Thymus (tissue), 11 donors: ENCODE data around the gene GALNT10. TPM values are rescaled to one million over a fixed set of nuclear protein-coding genes. Genes with fewer than 3 reads are reported as not detected.

Experiments used
- DNase-seq, 9 donors: peaks; one replicate each; pipeline ENCODE4 v3.0.0-alpha.2; 2013; ENCODE audit warnings: low spot score in 9 of 9, low read depth in 6 of 9, missing footprints in 1 of 9
- H3K27ac ChIP-seq, 2 donors: one replicate each; pipeline ENCODE4 v1.5.1; 2013; ENCODE audit warnings: control low read depth in 1 of 2, low read depth in 1 of 2, low read length in 1 of 2, mild to moderate bottlenecking in 1 of 2, moderate library complexity in 1 of 2
- H3K27me3 ChIP-seq, 2 donors: one replicate each; pipeline ENCODE4 v1.5.1; 2013; ENCODE audit warnings: low read length in 1 of 2; ENCODE audit not compliant: control insufficient read depth in 2 of 2, insufficient read depth in 1 of 2
- H3K36me3 ChIP-seq, 2 donors: one replicate each; pipeline ENCODE4 v1.5.1; 2013; ENCODE audit warnings: low read length in 1 of 2, mild to moderate bottlenecking in 1 of 2, moderate library complexity in 1 of 2; ENCODE audit not compliant: control insufficient read depth in 2 of 2, insufficient read depth in 2 of 2
- H3K4me1 ChIP-seq, 2 donors: one replicate each; pipeline ENCODE4 v1.5.1; 2013; ENCODE audit warnings: low read length in 2 of 2; ENCODE audit not compliant: control insufficient read depth in 2 of 2, insufficient read depth in 2 of 2
- H3K4me3 ChIP-seq, 2 donors: one replicate each; pipeline ENCODE4 v1.5.1; 2013; ENCODE audit warnings: low read length in 2 of 2, control low read depth in 1 of 2, mild to moderate bottlenecking in 1 of 2
- H3K9me3 ChIP-seq, 2 donors: one replicate each; pipeline ENCODE4 v1.5.1; 2013; ENCODE audit warnings: low read length in 1 of 2, mild to moderate bottlenecking in 1 of 2; ENCODE audit not compliant: control insufficient read depth in 2 of 2, insufficient read depth in 1 of 2
- WGBS: extraction: QIAGEN DNeasy Blood & Tissue Kit; methylation state at CpG from one replicate; pipeline ENCODE4 v1.1.7; 2013; 5-methylcytosine and 5-hydroxymethylcytosine counted together
- polyA plus RNA-seq: library from polyadenylated mRNA; stranded (reverse); fragments of 200-250 nt; gene quantifications from one replicate; pipeline ENCODE4 v1.2.3, GENCODE V29; 2013
- total RNA-seq: library from RNA; stranded (reverse); fragments of 120-200 nt; gene quantifications from one replicate; pipeline ENCODE4 v1.2.4, GENCODE V29; 2013
- donor health status: healthy.

GALNT10 gene
- total and polyA plus RNA-seq, 2 donors = 8.7 to 9.7 TPM

DNA sequence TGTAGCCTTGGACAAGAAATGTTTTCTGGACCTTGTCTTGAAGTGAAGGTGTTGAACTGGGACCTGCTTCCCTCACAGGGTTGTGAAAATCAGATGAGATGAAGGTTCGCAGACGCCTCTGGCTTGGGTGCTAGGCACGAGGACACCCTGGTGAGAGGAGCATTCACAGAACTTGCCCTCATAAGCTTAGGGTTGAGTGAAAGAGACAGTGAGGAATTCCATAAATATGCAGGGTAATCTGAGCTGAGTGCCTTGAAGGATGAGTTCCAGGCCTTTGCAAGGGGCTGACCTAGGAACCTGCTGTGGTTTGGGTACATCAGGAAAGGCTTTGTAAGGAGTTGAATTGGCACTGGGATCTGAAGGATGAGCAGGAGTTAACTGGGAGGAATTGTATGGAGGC lies 179.6 kb downstream of the GALNT10 start:
- 95% methylated on average over 3 of the region's 3 CpGs for WGBS

DNA sequence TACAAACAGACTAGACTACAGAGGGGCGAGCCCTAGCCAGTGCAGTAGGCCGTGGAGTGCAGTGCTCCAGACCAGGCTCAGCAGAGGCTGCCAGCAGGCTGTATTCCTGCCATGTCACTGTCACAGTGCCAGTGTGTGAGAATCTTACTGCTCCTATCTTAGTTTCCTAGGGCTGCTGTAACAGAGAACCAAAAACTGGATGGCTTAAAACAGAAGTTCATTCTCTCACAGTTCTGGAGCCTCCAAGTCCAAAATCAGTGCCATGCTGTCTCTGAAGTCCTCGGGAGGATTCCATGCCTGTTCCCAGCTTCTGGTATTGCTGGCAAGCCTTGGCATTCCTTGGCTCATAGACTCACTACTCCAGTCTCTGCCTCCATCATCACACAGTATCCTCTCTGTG lies 180.3 kb downstream of the GALNT10 start:
- no peaks in the 10 kb centered on the region for H3K36me3 ChIP-seq
- WGBS = 94% methylated on average over 3 of the region's 3 CpGs
- no peaks in the 10 kb centered on the region for H3K4me1 ChIP-seq
- no peaks in the 10 kb centered on the region for H3K27me3 ChIP-seq
- H3K9me3 ChIP-seq = no peaks in the 10 kb centered on the region
- no peak overlapping the region for H3K4me3 ChIP-seq
- DNase-seq = no peak
- no peak overlapping the region for H3K27ac ChIP-seq

More for the DNA sequence above, 179.6 kb downstream of the GALNT10 start:
- Histone ChIP-seq H3K4me1 (no peaks in the 10 kb centered on the region), H3K36me3 (no peaks in the 10 kb centered on the region), H3K27me3 (no peaks in the 10 kb centered on the region), H3K27ac (no peak overlapping the region), H3K4me3 (no peak overlapping the region), H3K9me3 (no peaks in the 10 kb centered on the region)
- no peak for DNase-seq

DNA sequence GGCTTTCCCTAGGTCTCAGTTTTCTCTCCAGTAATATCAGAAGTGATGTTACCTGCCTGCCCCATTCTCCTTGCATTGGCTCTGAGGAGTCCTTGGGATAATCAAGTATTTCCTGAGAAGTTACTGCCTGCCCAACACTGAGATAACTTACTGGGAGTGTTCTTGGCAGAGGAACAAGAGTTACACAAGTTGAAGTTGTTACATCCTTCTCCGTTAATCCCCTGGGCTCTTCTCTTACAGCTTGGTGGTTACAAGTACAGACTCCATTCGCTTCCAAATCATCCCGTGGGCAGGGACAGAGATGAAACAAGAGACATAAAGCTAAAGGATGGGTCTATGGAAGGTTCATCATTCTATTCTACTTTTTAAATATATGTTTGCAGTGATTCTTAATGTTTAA lies 181.2 kb downstream of the GALNT10 start:
- no peaks in the 10 kb centered on the region for H3K4me1 ChIP-seq
- no peak overlapping the region for H3K27ac ChIP-seq
- no peaks in the 10 kb centered on the region for H3K36me3 ChIP-seq
- no peaks in the 10 kb centered on the region for H3K27me3 ChIP-seq
- no peak overlapping the region for H3K4me3 ChIP-seq
- DNase-seq = no peak
- WGBS = 93% methylated on average over 3 of the region's 3 CpGs
- no peaks in the 10 kb centered on the region for H3K9me3 ChIP-seq

DNA sequence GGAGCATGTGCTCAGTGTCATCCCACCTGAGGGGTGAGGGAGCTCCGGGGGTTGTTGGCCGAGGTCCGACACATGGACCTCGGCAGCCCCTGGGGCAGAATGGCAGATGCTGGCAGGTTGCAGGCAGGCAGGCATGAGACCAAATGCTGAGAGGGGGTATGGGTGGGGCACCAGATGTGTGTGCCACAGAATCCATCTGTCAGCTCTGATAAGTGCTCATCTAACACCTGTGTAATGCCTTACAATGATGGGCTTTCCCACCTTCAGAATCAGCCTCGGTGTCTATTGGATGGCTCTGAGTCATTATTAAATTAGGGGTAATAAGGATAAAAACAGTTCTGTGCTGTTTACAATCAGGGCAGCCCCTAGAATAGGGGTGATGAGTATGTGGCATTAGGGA lies 182.1 kb downstream of the GALNT10 start:
- WGBS = 96% methylated on average over 5 of the region's 5 CpGs
- Histone ChIP-seq H3K9me3 (no peaks in the 10 kb centered on the region), H3K27me3 (no peaks in the 10 kb centered on the region), H3K36me3 (no peaks in the 10 kb centered on the region), H3K4me1 (no peaks in the 10 kb centered on the region), H3K27ac (no peak overlapping the region), H3K4me3 (no peak overlapping the region)
- DNase-seq = no peak

DNA sequence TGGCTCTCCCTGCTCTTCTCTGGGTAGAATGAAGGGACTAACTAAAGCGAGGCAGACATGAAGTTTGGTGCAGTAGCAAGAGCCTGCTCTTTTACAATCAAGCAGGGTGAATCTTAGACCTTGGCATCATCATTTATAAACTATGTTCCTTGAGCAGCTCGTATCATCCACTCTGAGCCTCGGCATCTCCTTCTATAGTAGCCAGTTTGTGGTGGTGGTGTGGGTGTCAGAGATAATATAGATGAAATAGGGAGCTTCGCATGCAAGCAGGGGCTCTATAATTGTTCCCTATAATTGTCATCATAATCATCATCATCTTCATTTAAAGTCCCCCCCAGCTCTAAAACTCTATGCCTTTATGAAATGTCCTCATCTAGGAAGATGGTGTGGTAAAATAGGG lies 182.8 kb downstream of the GALNT10 start:
- Histone ChIP-seq H3K36me3 (no peaks in the 10 kb centered on the region), H3K9me3 (no peaks in the 10 kb centered on the region), H3K27me3 (no peaks in the 10 kb centered on the region), H3K4me1 (no peaks in the 10 kb centered on the region), H3K27ac (no peak overlapping the region), H3K4me3 (no peak overlapping the region)
- no peak for DNase-seq
- 97% methylated on average over 4 of the region's 4 CpGs for WGBS

DNA sequence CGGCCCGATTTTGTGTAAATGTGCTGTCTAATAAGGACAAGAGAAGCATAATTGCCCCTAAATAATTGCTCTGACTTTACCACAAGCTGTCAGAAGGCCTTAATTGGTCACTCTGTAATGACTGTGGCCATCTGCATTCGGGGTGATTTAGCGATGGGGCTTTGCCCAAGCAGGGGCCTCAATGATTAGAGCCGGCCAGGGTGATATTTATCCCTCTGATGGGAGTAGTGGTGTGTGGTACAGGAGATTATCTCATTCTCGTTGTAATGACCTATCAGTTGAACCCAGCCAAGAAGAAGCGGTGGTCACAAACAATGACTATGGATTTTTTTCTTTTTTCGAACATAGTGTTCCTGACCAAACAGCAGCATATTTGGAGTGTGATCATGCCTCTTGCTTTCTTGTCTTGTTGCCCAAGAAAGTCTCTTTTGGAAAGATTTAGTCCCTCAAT lies 183.2 kb downstream of the GALNT10 start:
- 90% methylated on average over 8 of the region's 8 CpGs for WGBS
- H3K27me3 ChIP-seq = no peaks in the 10 kb centered on the region
- no peaks in the 10 kb centered on the region for H3K36me3 ChIP-seq
- H3K4me3 ChIP-seq = no peak overlapping the region
- DNase-seq = no peak
- H3K27ac ChIP-seq = no peak overlapping the region
- no peaks in the 10 kb centered on the region for H3K9me3 ChIP-seq
- H3K4me1 ChIP-seq = no peaks in the 10 kb centered on the region

DNA sequence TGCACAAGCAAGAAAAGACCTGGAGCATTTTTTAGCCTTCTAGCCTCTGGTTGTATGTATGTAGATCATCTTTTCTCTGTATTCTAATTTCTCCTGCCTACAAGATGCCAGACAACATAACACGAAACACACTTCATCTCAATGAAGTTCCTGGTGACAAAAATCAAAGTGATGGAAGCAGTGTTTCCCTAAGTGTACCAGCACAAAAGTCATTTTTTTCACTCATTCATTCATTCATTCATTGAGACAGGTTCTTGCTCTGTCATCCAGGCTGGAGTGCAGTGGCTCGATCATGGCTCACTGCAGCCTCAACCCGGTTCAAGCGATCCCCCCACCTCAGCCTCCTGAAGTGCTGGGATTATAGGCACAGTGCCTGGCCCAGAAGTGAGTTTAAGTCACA lies 183.7 kb downstream of the GALNT10 start:
- 98% methylated on average over 4 of the region's 4 CpGs for WGBS
- Histone ChIP-seq H3K36me3 (no peaks in the 10 kb centered on the region), H3K27ac (no peak overlapping the region), H3K4me1 (no peaks in the 10 kb centered on the region), H3K4me3 (no peak overlapping the region), H3K27me3 (no peaks in the 10 kb centered on the region), H3K9me3 (no peaks in the 10 kb centered on the region)
- DNase-seq = no peak

- Histone ChIP-seq H3K27ac (no peak overlapping the region), H3K27me3 (no peaks in the 10 kb centered on the region), H3K4me1 (no peaks in the 10 kb centered on the region), H3K36me3 (no peaks in the 10 kb centered on the region), H3K4me3 (no peak overlapping the region), H3K9me3 (no peaks in the 10 kb centered on the region)
- no peak for DNase-seq
- 86% methylated on average over 3 of the region's 3 CpGs for WGBS
Observed at GRCh38 chr5:154375329-154376008, 184.9 kb downstream of the GALNT10 start.

GRCh38 chr5:154376481-154376880 lies 185.9 kb downstream of the GALNT10 start:
- DNase-seq = no peak
- WGBS = 84% methylated on average over 4 of the region's 4 CpGs
- Histone ChIP-seq H3K4me1 (no peaks in the 10 kb centered on the region), H3K36me3 (no peaks in the 10 kb centered on the region), H3K9me3 (no peaks in the 10 kb centered on the region), H3K27ac (no peak overlapping the region), H3K27me3 (no peaks in the 10 kb centered on the region), H3K4me3 (no peak overlapping the region)
